Neural cell (in vitro differentiated cells): ENCODE results near the gene ADSS1. TPM values are rescaled to one million over a fixed set of nuclear protein-coding genes. Genes with fewer than 3 reads are reported as not detected.

Experiments
- H2AFZ ChIP-seq: fragments of 200-600, 300-800 bp; sonication (generic), shearing (Covaris generic); 2 replicates; pipeline ENCODE4 v1.6.0; 2014; ENCODE audit warnings: low read depth, mild to moderate bottlenecking, antibody characterized with exemption, low read length, moderate library complexity
- H3F3A ChIP-seq: fragments of 200-600 bp; shearing (Covaris generic); 2 replicates; pipeline ENCODE4 v1.6.1; 2016; ENCODE audit warnings: mild to moderate bottlenecking, moderate library complexity, mixed read lengths, antibody characterized with exemption, low read length; ENCODE audit not compliant: insufficient read depth, poor library complexity, severe bottlenecking
- H3K27ac ChIP-seq: fragments of 200-600, 300-800 bp; sonication (generic), shearing (Covaris generic); 2 replicates; pipeline ENCODE4 v1.5.1; 2014; ENCODE audit warnings: mild to moderate bottlenecking, low read length, moderate library complexity
- H3K27me3 ChIP-seq: fragments of 300-800, 200-600 bp; sonication (generic), shearing (Covaris generic); 2 replicates; pipeline ENCODE4 v1.6.0; 2014; ENCODE audit warnings: mild to moderate bottlenecking, low read depth, low read length, moderate library complexity; ENCODE audit not compliant: insufficient read depth
- H3K36me3 ChIP-seq: fragments of 300-800, 200-600 bp; sonication (generic), shearing (Covaris generic); 2 replicates; pipeline ENCODE4 v1.5.1; 2014; ENCODE audit warnings: mild to moderate bottlenecking, antibody characterized with exemption, low read length, moderate library complexity; ENCODE audit not compliant: insufficient read depth
- H3K4me2 ChIP-seq: fragments of 300-800, 200-600 bp; sonication (generic), shearing (Covaris generic); 2 replicates; pipeline ENCODE4 v1.6.0; 2014; ENCODE audit warnings: mild to moderate bottlenecking, low read length
- H3K4me3 ChIP-seq: fragments of 300-800, 200-600 bp; sonication (generic), shearing (Covaris generic); 2 replicates; pipeline ENCODE4 v1.5.1; 2014; ENCODE audit warnings: mild to moderate bottlenecking, low read length, moderate library complexity
- H3K79me2 ChIP-seq: fragments of 200-600 bp; shearing (Covaris generic); replicated peaks from 2 replicates; pipeline ENCODE4 v1.6.0; 2014; ENCODE audit warnings: mild to moderate bottlenecking, low read length, moderate library complexity; ENCODE audit not compliant: insufficient read depth
- H3K9ac ChIP-seq: fragments of 300-800, 200-600 bp; sonication (generic), shearing (Covaris generic); 2 replicates; pipeline ENCODE4 v1.6.1; 2016; ENCODE audit warnings: mild to moderate bottlenecking, low read length, mixed read lengths
- H3K9me2 ChIP-seq: fragments of 200-600 bp; shearing (Covaris generic); 2 replicates; pipeline ENCODE4 v1.6.1; 2016; ENCODE audit warnings: mild to moderate bottlenecking, low read length, mixed read lengths; ENCODE audit not compliant: insufficient read depth
- H3K9me3 ChIP-seq: fragments of 200-600, 300-800 bp; sonication (generic), shearing (Covaris generic); 2 replicates; pipeline ENCODE4 v1.6.1; 2016; ENCODE audit warnings: mild to moderate bottlenecking, mixed run types, low read length, moderate library complexity, mixed read lengths
- H4K20me1 ChIP-seq: fragments of 200-600 bp; shearing (Covaris generic); 2 replicates; pipeline ENCODE4 v1.6.1; 2016; ENCODE audit warnings: mild to moderate bottlenecking, mixed run types; ENCODE audit not compliant: insufficient read depth
- CTCF ChIP-seq: fragments of 450-650 bp; IDR thresholded peaks from 2 replicates; pipeline ENCODE4 v1.5.1; 2014; ENCODE audit warnings: antibody characterized with exemption, mild to moderate bottlenecking, moderate library complexity; ENCODE audit not compliant: poor library complexity, severe bottlenecking
- EP300 ChIP-seq: fragments of 450-650 bp; conservative IDR thresholded peaks from 2 replicates; pipeline ENCODE4 v1.6.1; 2014; ENCODE audit warnings: antibody characterized with exemption, mild to moderate bottlenecking, moderate library complexity; ENCODE audit not compliant: poor library complexity, severe bottlenecking
- EZH2 ChIP-seq: fragments of 200-600, 300-800 bp; shearing (Covaris generic), sonication (generic); IDR thresholded peaks from 2 replicates; pipeline ENCODE4 v1.6.1; 2014; ENCODE audit warnings: antibody characterized with exemption, low read length, borderline replicate concordance, mild to moderate bottlenecking; ENCODE audit not compliant: insufficient read depth, poor library complexity, severe bottlenecking
- MXI1 ChIP-seq: fragments of 450-650 bp; conservative IDR thresholded peaks from 2 replicates; pipeline ENCODE4 v1.6.1; 2014; ENCODE audit warnings: antibody characterized with exemption, mild to moderate bottlenecking; ENCODE audit not compliant: poor library complexity, severe bottlenecking
- POLR2AphosphoS5 ChIP-seq: IDR thresholded peaks from 2 replicates; pipeline ENCODE4 v1.6.1; 2012
- RAD21 ChIP-seq: fragments of 450-650 bp; conservative IDR thresholded peaks from 2 replicates; pipeline ENCODE4 v1.6.1; 2014; ENCODE audit warnings: antibody characterized with exemption, mild to moderate bottlenecking, moderate library complexity
- REST ChIP-seq: IDR thresholded peaks from 2 replicates; pipeline ENCODE4 v1.6.1; 2012; ENCODE audit warnings: borderline replicate concordance
- SMC3 ChIP-seq: fragments of 450-650 bp; conservative IDR thresholded peaks from 2 replicates; pipeline ENCODE4 v1.6.1; 2014; ENCODE audit warnings: antibody characterized with exemption, mild to moderate bottlenecking, moderate library complexity; ENCODE audit not compliant: poor library complexity
- TAF1 ChIP-seq: IDR thresholded peaks from 2 replicates; pipeline ENCODE4 v1.6.1; 2012; ENCODE audit warnings: low read depth
- polyA plus RNA-seq: library from polyadenylated mRNA; depleted of rRNA; stranded (reverse); fragments of >200 nt; gene quantifications from 2 replicates; pipeline ENCODE4 v1.2.3, GENCODE V29; 2014

The ADSS1 gene
- polyA plus RNA-seq, 1 donor from 2014 or later = 4.3 TPM

- Histone ChIP-seq H3K27ac (no peak overlapping the region), H3K4me3 (no peak overlapping the region), H4K20me1 (no peaks in the 10 kb centered on the region), H3K9me3 (no peaks in the 10 kb centered on the region), H3K36me3 (no peaks in the 10 kb centered on the region), H3K9me2 (no peaks in the 10 kb centered on the region), H3F3A (no peaks in the 10 kb centered on the region), H3K9ac (no peak overlapping the region), H2AFZ (no peak overlapping the region), H3K79me2 (no peaks in the 10 kb centered on the region), H3K27me3 (no peaks in the 10 kb centered on the region), H3K4me2 (no peak overlapping the region)
- TF ChIP-seq SMC3 = no peak
- TF ChIP-seq TAF1 = no peak
- TF ChIP-seq RAD21 = no peak
- no peak for TF ChIP-seq EZH2
- TF ChIP-seq POLR2AphosphoS5 = no peak
- no peak for TF ChIP-seq REST
- TF ChIP-seq CTCF = no peak
- no peak for TF ChIP-seq EP300
- TF ChIP-seq MXI1 = no peak
Observed at GRCh38 chr14:104738375-104739019, 14.5 kb downstream of the ADSS1 start.

GRCh38 chr14:104739026-104739425 lies 15.0 kb downstream of the ADSS1 start:
- H3K27me3 ChIP-seq = no peaks in the 10 kb centered on the region
- H3K27ac ChIP-seq = no peak overlapping the region
- no peaks in the 10 kb centered on the region for H4K20me1 ChIP-seq
- H3K4me3 ChIP-seq = no peak overlapping the region
- H2AFZ ChIP-seq = no peak overlapping the region
- no peaks in the 10 kb centered on the region for H3K79me2 ChIP-seq
- no peak overlapping the region for H3K4me2 ChIP-seq
- H3K36me3 ChIP-seq = no peaks in the 10 kb centered on the region
- TF ChIP-seq CTCF = no peak
- no peak for TF ChIP-seq EP300
- TF ChIP-seq TAF1 = no peak
- no peak for TF ChIP-seq MXI1
- no peak for TF ChIP-seq REST
- no peak for TF ChIP-seq RAD21
- no peak for TF ChIP-seq SMC3
- TF ChIP-seq POLR2AphosphoS5 = no peak
- no peak for TF ChIP-seq EZH2
- H3F3A ChIP-seq = no peaks in the 10 kb centered on the region
- H3K9me3 ChIP-seq = no peaks in the 10 kb centered on the region
- no peak overlapping the region for H3K9ac ChIP-seq
- no peaks in the 10 kb centered on the region for H3K9me2 ChIP-seq
